Nephron progenitor cell (in vitro differentiated cells): ENCODE data around the gene RNF123.

Experiments
- DNase-seq: peaks from one replicate; pipeline ENCODE4 v3.0.0; 2021
- H3K27ac Mint-ChIP-seq: 2 replicates; pipeline ENCODE4 v1.8.0; 2021; ENCODE audit warnings: mild to moderate bottlenecking, moderate library complexity, mixed read lengths
- H3K27me3 Mint-ChIP-seq: 2 replicates; pipeline ENCODE4 v1.8.0; 2021; ENCODE audit warnings: mild to moderate bottlenecking, low read depth, mixed read lengths; ENCODE audit not compliant: poor library complexity
- H3K36me3 Mint-ChIP-seq: 2 replicates; pipeline ENCODE4 v1.8.0; 2021; ENCODE audit warnings: low read depth, mixed read lengths
- H3K4me1 Mint-ChIP-seq: 2 replicates; pipeline ENCODE4 v1.8.0; 2021; ENCODE audit warnings: mixed read lengths
- H3K4me3 Mint-ChIP-seq: 2 replicates; pipeline ENCODE4 v1.8.0; 2021; ENCODE audit warnings: mild to moderate bottlenecking, moderate library complexity, mixed read lengths
- H3K9me3 Mint-ChIP-seq: 2 replicates; pipeline ENCODE4 v1.8.0; 2021; ENCODE audit warnings: mild to moderate bottlenecking, moderate library complexity, mixed read lengths
- CTCF ChIP-seq: fragments of 200-600 bp; sonication (generic); IDR thresholded peaks from 2 replicates; pipeline ENCODE4 v1.5.0; 2021; ENCODE audit warnings: antibody characterized with exemption

RNF123 gene

GRCh38 chr3:49669352-49669751, 20.0 kb upstream of the RNF123 start:
- H3K4me3 Mint-ChIP-seq = no peak overlapping the region
- H3K27me3 Mint-ChIP-seq = peaks cover 4% of the 10 kb centered on the region
- no peaks in the 10 kb centered on the region for H3K9me3 Mint-ChIP-seq
- DNase-seq = no peak
- H3K4me1 Mint-ChIP-seq = peaks cover 66% of the 10 kb centered on the region
- TF ChIP-seq CTCF = no peak
- H3K27ac Mint-ChIP-seq = no peak overlapping the region
- H3K36me3 Mint-ChIP-seq = no peaks in the 10 kb centered on the region

GRCh38 chr3:49670940-49671290, 18.4 kb upstream of the RNF123 start:
- DNase-seq = no peak
- Mint-ChIP-seq H3K36me3 (peaks cover 3% of the 10 kb centered on the region), H3K4me1 (peaks cover 67% of the 10 kb centered on the region), H3K27me3 (peaks cover 4% of the 10 kb centered on the region), H3K9me3 (no peaks in the 10 kb centered on the region), H3K27ac (no peak overlapping the region), H3K4me3 (no peak overlapping the region)
- no peak for TF ChIP-seq CTCF

- Mint-ChIP-seq H3K4me1 (peaks cover 62% of the 10 kb centered on the region), H3K36me3 (peaks cover 8% of the 10 kb centered on the region), H3K4me3 (peak overlapping the region; percentile 71), H3K27me3 (peaks cover 4% of the 10 kb centered on the region), H3K27ac (no peak overlapping the region), H3K9me3 (no peaks in the 10 kb centered on the region)
- peak; percentile 83 for TF ChIP-seq CTCF
- peak; percentile 80 for DNase-seq
Measured at GRCh38 chr3:49671291-49672288, 17.8 kb upstream of the RNF123 start.

- H3K27ac Mint-ChIP-seq = peak overlapping the region; percentile 96
- peaks cover 47% of the 10 kb centered on the region for H3K4me1 Mint-ChIP-seq
- no peaks in the 10 kb centered on the region for H3K9me3 Mint-ChIP-seq
- no peak for DNase-seq
- H3K27me3 Mint-ChIP-seq = peaks cover 3% of the 10 kb centered on the region
- TF ChIP-seq CTCF = no peak
- H3K36me3 Mint-ChIP-seq = peaks cover 11% of the 10 kb centered on the region
- peak overlapping the region; percentile 90 for H3K4me3 Mint-ChIP-seq
Measured at GRCh38 chr3:49673121-49673714, 16.1 kb upstream of the RNF123 start.

- TF ChIP-seq CTCF = no peak
- peak; percentile 98 for DNase-seq
- Mint-ChIP-seq H3K4me1 (peaks cover 40% of the 10 kb centered on the region), H3K9me3 (no peaks in the 10 kb centered on the region), H3K27ac (peak within 1 kb of the TSS; percentile 96), H3K27me3 (no peaks in the 10 kb centered on the region), H3K36me3 (peaks cover 13% of the 10 kb centered on the region), H3K4me3 (peak within 1 kb of the TSS; percentile 90)
Measured at GRCh38 chr3:49673715-49674496, 15.5 kb upstream of the RNF123 start, which contains the start of gene APEH. Gene APEH (plus strand): TSS chr3:49674351. CDS start chr3:49674402, 51 bp downstream.
